SW 1271 (cell line): ENCODE data around the gene LHX3.

Source experiments
- DNase-seq, 2 experiments: peaks; one replicate each; lab custom pipeline; 2025; lab: John Stamatoyannopoulos, UW

LHX3 gene

DNA sequence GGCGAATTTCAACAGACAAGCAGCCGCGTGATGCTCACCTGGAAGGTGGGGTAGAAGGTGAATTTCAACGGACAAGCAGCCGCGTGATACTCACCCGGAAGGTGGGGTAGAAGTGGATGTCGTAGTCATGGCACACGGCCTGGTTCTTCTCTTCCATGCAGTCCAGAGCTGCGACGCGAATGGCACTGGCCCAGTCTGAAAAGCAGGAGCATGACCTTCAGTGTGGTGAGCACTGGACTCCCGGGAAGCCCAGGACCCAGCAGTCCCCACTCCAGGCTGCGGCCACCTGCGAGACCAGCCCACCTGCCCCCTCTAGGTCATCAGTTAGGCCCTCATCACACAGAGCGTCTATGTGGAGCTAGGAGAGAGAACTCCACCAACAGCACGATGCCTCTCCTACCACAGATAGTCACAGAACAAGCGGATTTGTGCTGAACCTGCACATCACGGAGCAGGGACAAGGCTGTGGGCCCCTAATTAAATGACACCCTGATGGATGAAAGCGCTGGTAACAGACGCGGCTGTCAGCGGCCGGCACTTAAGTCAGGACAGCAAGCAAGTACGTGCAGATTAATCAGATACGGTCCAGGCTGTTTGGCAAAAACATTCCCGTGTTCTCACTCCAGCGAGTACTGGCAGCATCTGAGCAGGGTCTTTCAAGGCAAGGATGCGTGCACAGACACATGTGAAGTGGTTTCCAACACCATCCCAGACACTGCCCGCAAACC lies 21.9 kb upstream of the LHX3 start:
- DNase-seq, result no peak

DNA sequence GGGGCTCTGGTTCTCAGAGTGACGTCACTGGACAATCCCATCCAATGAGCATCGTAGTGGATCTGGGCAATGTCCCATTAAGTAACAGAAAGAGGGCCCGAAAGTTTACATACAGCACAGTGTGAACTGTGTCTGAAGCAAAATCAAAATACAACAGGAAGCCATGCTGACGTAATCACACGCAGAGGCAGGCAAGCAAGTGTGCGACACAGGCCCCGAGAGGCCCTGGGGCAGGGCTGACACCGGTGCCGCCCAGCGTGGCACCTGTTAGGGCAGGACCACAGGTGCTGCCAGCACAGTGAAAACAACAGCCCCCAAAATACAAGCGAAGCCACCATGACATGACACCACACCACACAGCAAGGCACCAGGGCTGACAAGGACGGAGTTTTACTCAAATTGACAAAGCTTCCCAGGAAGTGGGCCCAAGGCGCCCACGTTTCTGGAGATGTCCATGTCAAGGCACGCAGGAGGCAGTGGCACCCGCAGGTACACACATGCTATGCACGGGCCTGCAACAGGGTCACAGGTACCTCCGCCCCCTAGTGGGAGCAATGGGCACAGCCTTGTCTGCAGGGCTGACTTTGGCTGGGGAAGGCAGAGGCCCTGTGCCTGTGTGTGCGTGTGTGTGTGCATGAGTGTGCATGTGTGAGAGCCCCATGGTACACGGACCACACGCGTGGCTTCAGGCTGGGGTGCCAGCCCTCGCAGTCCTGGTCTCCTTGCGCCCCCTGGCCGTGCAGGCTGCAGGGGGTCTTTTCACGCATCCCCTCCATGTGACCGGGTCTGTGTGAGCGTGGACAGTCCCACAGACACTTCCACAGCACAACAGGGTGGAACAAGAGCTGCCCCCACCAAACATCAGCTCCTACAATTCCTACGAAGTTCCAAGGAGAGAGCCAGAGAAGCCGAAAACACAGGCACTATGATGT lies 21.1 kb upstream of the LHX3 start:
- peak in 1 of 2 experiments; percentile 30 for DNase-seq

DNA sequence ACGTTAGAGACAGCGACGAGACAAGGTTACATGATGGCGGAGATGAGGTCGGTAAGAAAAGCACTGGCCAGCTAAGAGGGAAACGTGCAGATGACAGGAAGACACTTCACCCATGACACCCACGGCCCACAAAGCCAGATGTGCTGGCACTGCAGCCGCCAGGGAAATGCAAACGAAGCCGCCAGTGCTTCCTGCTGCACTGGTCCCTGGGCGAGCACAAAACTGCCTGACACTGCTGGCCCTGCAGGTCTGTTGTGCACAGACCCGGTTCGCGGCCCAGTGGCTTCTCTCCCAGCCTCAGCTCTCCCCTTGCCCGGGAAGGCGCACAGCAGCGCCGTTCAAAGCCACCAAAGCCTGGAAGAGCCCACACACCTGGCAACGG lies 20.4 kb upstream of the LHX3 start:
- no peak for DNase-seq

DNA sequence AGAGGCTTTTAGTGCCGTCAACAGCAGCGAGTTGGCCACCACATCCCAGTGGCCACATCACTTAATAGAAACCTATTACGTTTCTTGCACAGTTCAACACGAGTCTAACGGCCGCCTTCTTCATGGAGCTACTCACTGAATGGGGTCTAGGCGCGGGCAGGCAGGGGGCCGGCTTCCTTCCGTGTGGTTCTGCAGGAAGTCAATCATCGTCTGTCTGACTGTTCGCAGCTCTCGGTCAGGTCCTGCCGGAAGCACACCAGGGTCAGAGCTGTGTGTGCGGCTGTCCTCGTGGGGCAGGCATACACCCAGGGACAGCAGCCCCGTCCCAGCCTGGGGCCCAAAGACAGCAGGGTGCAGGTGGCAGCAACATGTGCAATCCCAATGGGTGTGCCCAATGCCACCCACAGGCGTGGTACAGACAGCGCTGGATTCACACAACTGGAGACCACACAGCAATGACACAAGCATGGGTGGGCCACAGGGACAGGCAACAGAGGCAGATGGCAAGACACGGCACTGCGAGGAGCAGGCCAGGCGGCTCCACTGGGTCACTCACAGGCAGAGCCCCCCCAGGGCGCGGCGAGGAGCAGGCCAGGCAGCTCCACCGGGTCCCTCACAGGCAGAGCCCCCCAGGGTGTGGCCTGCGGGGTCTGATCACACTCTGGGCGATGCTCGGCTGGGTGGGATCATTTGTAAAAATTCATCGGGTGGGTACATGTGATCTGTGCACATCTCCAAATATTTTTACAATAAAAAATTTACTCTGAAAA lies 19.1 kb upstream of the LHX3 start:
- DNase-seq, result no peak

DNA sequence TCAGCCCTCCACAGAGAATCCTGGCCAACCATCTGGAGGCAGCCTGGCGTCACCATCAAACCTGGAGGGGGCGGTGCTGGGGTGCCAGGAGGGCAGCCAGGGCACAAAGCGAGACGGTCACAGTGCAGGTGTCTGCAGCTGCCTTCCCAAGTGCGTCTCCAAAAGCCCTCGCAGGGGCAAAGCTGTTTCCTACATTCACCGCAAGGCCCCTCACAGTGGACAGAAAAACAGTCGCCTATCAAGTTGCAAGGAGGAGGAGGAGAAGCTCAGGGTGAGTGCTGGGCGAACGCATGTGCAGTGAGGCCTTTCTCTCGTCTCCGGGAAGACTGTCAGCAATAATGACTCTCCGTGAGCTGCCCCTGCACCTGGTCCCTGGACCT lies 18.0 kb upstream of the LHX3 start:
- DNase-seq, result no peak

DNA sequence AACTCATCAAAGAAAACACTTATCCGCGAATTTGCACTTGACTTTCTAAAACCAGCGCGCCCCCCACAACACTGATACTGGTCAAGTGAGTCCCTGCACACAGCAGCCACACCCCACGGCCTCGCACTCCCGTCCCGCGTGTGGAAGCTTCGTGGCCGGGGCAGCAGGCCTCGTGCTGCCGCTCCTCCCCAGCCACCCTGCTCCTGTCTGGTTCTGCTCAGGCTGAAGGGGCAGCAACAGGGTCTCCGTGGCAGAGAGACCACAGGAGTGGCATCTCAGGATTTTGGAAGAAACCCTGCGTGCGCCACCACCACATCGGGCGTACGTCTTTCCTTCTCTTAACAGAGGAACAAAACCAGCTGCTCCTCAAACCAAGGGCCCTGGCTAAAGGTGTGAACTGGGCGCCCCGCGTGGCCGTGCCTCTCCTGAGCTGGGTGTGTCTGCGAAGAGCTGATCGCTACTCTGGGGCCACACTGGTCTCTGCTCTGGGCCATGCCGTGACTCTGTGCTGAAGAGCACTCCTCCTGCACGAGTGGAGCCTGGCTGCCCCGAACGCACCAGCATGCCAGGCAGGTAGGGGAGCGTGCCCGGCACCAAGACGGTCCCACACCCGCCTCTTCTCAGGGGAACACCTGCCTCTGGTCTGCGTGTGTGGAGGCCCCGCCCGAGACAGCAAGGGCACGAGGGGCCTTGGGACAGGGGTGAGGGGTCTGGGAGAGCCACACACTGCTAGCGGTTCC lies 17.4 kb upstream of the LHX3 start:
- no peak for DNase-seq

DNA sequence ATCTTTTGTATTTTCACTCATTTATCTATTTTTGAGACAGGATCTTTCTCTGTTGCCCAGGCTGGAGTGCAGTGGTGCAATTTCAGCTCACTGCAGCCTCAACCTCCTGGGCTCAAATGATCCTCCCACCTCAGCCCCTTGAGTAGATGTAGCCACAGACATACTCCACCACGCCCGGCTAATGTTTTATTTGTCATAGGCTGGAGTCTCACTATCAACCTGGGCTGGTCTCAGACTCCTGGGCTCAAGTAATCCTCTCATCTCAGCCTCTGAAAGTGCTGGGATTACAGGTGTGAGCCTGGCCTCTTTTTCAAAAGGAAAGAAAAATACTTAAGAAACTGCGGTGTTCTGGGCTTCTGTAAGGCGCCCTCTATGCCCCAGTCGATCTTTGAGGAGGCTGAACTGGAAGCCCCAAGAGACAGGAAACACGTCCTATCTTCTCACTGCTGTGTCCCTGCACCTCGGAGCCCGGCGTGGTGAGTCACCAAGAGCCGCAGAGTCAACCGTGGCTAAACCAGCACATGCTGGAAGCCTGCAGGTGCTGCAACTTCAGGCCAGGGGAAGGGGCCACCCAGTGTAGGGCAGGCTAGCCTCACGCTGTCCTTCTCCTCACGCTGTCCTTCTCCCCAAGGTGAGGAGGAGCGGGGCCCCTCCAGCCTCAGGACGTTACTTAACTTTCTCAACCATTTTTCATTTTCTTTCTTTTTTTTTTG lies 15.2 kb upstream of the LHX3 start:
- DNase-seq, result peak; percentile 63 to 87

DNA sequence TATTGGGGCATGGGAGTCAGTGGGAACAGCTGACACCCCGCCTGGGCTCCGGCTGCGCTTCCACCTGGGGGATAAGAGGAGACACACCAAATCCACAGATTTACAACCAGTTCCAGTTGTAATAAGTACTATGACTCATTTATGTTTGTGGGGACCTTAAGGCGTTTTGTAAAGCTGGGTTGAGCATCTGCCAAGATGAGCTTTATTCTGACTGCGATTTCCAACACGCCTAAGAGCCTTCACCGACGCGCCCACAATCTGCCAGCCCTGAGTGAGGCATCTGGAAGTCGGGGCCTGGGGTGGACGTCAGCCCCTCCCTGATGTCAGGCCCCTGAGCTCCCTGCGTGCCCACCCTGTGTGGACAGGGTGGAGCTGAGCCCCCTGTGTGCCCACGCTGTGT lies 14.3 kb upstream of the LHX3 start:
- DNase-seq, result no peak

DNA sequence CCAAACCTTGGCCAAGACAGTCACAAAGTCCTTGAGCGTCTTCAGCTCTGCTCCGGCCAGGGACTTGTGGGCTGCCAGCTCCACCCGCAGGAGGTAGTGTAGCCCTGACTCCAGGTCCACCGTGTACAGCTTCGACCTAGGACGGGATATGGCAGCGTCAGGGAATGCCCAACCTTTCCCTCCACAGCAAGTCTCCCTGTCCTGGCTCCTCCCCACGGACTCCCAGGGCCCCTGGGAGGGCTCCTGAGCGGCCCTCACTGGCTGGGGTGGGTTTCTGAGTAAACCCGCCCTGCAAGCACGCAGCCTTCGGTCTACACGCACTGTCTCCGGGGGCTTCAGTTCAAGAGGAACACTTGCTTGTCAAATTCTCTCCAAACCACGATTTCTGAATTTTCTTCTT lies 13.7 kb upstream of the LHX3 start:
- DNase-seq, result no peak

DNA sequence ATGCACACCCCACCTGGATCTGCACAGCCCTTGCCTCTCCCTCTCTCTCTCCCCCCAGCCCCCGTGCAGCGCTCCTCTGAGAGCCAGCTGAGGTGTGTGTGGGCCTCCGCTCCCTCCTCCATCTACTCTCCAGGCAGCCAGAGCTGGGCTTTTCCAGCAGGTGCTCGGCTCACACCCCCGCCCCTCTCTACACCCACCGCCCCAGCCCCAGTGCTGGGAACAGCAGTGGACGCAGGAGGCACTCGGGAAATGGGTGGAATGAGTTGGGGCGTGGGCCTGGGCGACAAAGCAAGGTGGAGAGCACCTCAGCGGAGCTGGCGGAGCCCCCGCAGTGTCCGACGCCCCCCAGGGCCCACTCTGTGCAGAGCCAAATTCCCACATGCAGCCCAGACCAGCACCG lies 13.3 kb upstream of the LHX3 start:
- DNase-seq, result no peak

DNA sequence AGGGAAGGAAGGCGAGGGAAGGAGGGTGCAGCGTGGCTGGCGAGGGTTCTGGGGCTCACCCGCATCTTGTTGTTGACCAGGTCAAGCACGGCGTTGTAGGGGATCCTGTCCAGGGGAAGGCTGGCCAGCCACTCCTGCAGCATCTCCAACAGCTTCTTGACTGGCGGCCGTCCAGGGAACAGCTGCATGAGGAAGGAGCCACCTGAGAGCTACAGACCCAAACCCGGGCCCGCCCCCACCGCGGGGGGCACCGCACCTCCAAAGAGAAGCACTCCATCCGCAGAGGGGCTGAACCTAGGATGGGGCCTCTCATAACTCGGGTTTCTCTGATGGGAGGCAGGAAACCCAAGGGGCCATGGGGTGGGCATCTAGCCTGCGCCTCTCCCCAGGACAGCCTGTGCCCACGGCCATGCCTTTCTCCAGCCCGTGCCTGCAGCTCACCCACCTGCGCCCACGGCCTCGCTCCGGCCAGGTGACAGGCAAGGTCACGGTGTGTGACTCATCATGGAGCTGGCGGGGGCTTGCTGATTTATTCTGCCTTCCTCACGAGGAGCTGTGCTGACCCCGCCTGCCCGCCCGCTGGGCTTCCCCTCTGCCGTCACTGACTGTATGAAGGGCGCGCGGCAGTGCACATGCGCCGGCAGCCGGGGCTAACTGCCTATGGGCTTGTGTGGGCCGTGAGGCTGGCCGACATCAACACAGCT lies 11.8 kb upstream of the LHX3 start:
- no peak for DNase-seq

DNA sequence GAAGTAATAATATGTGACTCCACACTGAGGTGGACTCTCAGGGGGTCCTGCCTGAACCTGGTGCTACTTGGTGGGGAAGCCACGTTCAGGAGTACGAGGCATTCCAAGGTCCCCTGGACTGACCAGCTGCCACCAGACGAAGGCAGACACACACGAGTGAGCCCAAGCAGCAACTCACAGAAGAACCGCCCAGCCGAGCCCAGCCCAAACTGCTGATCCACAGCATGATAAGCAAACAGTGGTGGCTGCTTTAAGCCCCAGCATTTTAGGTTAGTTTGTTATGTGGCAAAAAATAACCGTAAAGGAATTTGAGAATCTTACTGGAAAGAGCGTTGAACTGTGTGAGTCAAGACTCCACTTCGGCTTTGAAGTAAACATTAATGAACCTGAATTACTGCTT lies 8.8 kb upstream of the LHX3 start:
- DNase-seq, result no peak

DNA sequence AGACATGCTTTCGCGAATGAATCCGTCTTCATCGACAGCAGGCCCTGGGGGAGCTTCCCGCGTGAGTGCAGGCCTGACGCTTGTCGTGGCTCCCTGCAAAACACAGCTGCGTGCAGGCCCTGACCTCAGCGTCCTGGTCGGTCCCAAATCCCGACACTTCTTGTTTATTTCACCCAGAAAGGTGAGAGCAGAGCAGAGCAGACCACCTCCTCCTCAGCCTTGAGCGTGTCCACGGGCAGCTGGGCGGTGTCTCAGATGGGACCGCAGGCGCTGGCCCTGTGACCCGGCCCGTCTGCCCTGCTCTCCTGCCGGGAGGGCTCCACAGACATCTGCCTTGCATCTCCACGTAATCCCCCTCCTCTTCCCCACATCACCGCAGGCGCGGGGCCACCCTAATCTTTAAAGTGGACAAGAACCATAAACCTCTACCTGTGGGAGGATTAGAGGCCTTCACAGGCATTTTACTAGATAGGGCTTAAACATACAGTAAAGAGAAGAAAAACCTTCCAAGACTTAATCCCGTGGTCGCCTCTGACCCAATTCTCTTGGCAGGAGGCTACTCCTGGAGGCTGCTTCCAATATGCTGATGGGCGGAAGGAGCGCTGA lies 7.5 kb upstream of the LHX3 start:
- DNase-seq, result no peak

DNA sequence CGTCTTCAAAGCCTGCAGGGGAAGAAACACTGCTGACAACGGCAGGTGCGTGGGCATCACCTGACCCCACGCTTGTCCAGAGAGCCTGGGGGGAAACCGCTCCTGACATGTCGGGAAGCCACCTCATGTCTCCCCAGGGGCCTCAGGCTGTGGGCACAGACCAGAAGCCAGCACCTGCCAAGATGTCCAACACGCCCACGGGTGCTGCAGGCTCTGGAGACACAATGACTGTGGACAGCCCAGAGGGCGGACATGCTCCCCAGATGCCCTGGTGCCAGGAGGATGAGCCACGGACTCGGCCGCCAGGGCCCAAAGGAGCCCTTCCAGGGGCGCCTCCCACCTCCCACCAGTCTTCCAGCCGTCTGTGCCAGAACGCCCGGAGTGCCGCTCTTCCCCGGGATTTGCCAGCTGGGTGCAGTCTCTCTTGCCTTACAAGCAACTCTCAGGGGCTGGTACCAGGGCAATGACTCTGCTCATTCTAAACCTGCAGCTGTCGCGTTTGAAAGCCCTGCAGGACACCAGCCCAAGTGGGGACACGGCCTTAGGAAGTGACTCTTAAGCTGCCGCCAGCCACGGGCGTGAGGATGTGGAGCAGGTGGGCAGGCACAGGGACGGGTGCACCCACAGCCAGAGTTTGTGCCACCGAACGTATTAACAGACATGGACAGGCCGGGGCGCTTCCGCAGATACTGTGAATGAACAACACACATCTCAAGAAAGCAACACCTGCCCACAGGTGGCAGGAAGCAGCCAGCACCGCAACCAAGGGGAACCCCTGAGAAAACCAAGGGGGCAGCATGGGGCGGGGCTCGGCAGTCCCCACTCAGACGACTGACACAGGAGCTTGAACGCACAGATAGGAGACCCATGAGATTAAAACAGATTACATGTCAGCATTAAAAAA lies 6.8 kb upstream of the LHX3 start:
- no peak for DNase-seq

DNA sequence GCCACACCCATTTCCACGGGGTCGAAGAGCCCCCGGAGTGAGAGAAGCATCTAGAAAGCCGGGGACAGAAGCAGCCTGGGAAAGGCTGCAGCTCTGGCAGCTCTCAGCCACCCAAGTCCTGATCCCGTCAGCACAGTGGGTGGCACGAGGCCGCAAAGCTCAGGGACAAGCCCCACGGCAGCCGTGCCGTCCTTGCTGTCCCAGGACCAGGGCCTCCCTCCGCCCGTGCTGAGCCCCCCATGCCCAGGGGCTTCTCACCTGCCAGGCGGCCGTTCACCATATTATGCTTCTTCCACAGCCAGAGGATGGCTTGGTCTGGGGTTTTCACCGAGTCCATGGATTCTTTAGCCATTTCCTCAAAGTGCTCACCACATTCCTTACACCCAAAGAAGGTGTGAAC lies 6.1 kb upstream of the LHX3 start:
- DNase-seq, result no peak

DNA sequence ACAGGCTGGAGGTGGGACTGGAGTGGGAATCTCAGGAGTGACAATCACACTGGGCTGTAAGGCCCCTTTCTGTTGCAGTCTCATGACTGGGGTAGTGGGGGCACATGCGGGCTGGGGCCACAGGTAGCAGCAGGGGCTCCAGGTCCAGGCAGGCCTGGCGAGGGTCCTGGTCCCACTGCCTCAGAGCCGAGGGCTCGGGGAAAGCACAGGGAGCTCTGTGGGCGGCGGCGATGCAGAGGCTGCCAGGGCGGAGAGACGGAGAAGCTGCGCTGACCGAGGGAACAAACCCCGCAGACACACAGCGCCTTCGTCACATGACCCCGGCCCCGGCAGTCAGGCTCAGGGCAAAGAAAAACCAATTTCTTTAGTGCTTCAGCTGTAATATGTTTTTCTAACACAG lies 5.3 kb upstream of the LHX3 start:
- DNase-seq, result no peak

DNA sequence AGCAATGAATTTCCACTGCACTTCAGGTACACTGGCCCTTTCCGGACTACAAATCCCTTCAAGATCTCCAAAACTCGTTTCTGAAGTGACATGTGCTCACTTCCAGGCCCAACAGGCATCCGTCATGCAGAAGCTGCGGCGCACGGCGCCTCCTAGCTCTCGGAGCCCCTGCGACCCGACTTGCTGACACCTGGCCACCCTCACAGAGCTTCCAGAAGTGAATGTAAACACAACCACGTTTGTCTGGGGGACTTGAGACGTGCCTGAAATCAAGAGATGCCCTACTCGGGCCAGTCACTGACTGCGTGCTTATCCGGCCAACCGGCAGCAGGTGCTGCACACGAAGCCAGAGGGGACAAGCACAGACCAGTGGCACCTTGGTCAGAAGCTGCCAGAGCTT lies 4.9 kb upstream of the LHX3 start:
- no peak for DNase-seq

DNA sequence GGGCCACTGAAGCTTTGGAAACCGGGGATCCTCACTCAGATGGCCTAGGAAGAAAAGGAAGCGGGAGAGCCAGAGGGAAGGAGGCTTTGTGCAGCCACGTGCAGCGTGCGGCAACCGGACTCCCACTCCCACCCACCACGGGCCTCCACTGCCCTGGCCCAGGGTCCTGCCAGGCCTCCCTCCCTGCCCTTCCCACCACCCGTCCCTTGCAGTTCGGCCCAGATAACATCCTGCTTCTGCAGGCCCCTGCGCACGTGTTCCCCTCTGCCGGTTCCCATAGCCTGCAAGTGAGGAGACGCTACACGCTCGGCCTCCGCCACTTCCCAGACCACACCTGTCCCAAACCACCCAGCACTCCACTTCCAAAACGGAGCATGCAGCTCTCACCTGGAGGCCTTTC lies 4.3 kb upstream of the LHX3 start:
- no peak for DNase-seq

DNA sequence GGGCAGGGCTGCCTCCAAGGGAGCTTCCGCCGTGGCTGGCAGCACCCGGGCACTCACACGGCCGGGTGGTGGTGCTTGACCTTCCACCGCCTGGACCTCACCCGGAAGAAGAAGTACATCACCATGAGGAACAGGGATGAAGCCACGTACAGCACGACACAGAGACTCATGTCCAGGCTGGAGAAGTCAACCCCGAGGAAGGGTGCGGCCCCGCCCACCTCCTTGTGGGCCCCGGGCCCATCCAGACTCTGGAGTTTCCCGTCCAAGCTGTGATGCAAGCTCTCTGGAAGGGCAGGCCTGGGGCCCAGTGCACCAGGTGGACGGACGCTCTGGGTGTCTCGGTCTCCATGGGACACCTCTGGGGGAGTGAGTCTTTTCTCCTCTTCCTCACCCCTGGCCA lies 3.7 kb upstream of the LHX3 start:
- no peak for DNase-seq
